Activated naive CD8-positive, alpha-beta T cell (primary cell): ENCODE measurements around the gene LTBP2.

Experiments
- H3K27ac Mint-ChIP-seq: one replicate; pipeline ENCODE4 v1.8.0; 2021; ENCODE audit warnings: mixed read lengths
- H3K27me3 Mint-ChIP-seq: one replicate; pipeline ENCODE4 v1.8.0; 2021; ENCODE audit warnings: mixed read lengths
- H3K36me3 Mint-ChIP-seq: one replicate; pipeline ENCODE4 v1.8.0; 2021; ENCODE audit warnings: mixed read lengths
- H3K4me1 Mint-ChIP-seq: one replicate; pipeline ENCODE4 v1.8.0; 2021; ENCODE audit warnings: low read depth, mixed read lengths
- H3K4me3 Mint-ChIP-seq: one replicate; pipeline ENCODE4 v1.8.0; 2021; ENCODE audit warnings: mild to moderate bottlenecking, mixed read lengths
- H3K9me3 Mint-ChIP-seq: one replicate; pipeline ENCODE4 v1.8.0; 2021; ENCODE audit warnings: low read depth, mixed read lengths

LTBP2 gene

GRCh38 chr14:74622257-74622656 lies 10.2 kb upstream of the LTBP2 start:
- Mint-ChIP-seq H3K36me3 (peaks cover 5% of the 10 kb centered on the region), H3K27me3 (no peaks in the 10 kb centered on the region), H3K9me3 (no peaks in the 10 kb centered on the region), H3K4me3 (no peak overlapping the region), H3K4me1 (peaks cover 43% of the 10 kb centered on the region), H3K27ac (no peak overlapping the region)

GRCh38 chr14:74621556-74621955 lies 9.5 kb upstream of the LTBP2 start:
- peaks cover 48% of the 10 kb centered on the region for H3K4me1 Mint-ChIP-seq
- no peaks in the 10 kb centered on the region for H3K9me3 Mint-ChIP-seq
- H3K27ac Mint-ChIP-seq, result no peak overlapping the region
- no peak overlapping the region for H3K4me3 Mint-ChIP-seq
- no peaks in the 10 kb centered on the region for H3K27me3 Mint-ChIP-seq
- peaks cover 5% of the 10 kb centered on the region for H3K36me3 Mint-ChIP-seq

- Mint-ChIP-seq H3K4me3 (no peak overlapping the region), H3K27me3 (no peaks in the 10 kb centered on the region), H3K27ac (no peak overlapping the region)
These were observed 8.9 kb upstream of the LTBP2 start for GRCh38 chr14:74620923-74621322.

GRCh38 chr14:74620497-74620921 lies 8.5 kb upstream of the LTBP2 start:
- Mint-ChIP-seq H3K27me3 (no peaks in the 10 kb centered on the region), H3K36me3 (peaks cover 5% of the 10 kb centered on the region)

More at GRCh38 chr14:74620923-74621322, 8.9 kb upstream of the LTBP2 start:
- H3K36me3 Mint-ChIP-seq, result peaks cover 5% of the 10 kb centered on the region
- peaks cover 52% of the 10 kb centered on the region for H3K4me1 Mint-ChIP-seq
- H3K9me3 Mint-ChIP-seq, result no peaks in the 10 kb centered on the region

GRCh38 chr14:74619672-74620131 lies 7.7 kb upstream of the LTBP2 start:
- no peaks in the 10 kb centered on the region for H3K9me3 Mint-ChIP-seq
- H3K4me3 Mint-ChIP-seq, result no peak overlapping the region
- H3K36me3 Mint-ChIP-seq, result peaks cover 5% of the 10 kb centered on the region
- peaks cover 62% of the 10 kb centered on the region for H3K4me1 Mint-ChIP-seq
- H3K27ac Mint-ChIP-seq, result peak overlapping the region; percentile 35
- H3K27me3 Mint-ChIP-seq, result no peaks in the 10 kb centered on the region

More at GRCh38 chr14:74620497-74620921, 8.5 kb upstream of the LTBP2 start:
- no peaks in the 10 kb centered on the region for H3K9me3 Mint-ChIP-seq
- H3K4me3 Mint-ChIP-seq, result peak overlapping the region; percentile 72
- H3K27ac Mint-ChIP-seq, result peak overlapping the region; percentile 46
- peaks cover 56% of the 10 kb centered on the region for H3K4me1 Mint-ChIP-seq

- peaks cover 71% of the 10 kb centered on the region for H3K4me1 Mint-ChIP-seq
- peak overlapping the region; percentile 74 for H3K4me3 Mint-ChIP-seq
- H3K27me3 Mint-ChIP-seq, result no peaks in the 10 kb centered on the region
- H3K27ac Mint-ChIP-seq, result peak overlapping the region; percentile 89
- H3K36me3 Mint-ChIP-seq, result peaks cover 5% of the 10 kb centered on the region
- no peaks in the 10 kb centered on the region for H3K9me3 Mint-ChIP-seq
These were observed 6.3 kb upstream of the LTBP2 start for GRCh38 chr14:74618078-74618952.

GRCh38 chr14:74616996-74617700 lies 5.1 kb upstream of the LTBP2 start:
- H3K36me3 Mint-ChIP-seq, result peaks cover 5% of the 10 kb centered on the region
- H3K27me3 Mint-ChIP-seq, result no peaks in the 10 kb centered on the region
- peak overlapping the region; percentile 89 for H3K27ac Mint-ChIP-seq
- peaks cover 71% of the 10 kb centered on the region for H3K4me1 Mint-ChIP-seq
- no peaks in the 10 kb centered on the region for H3K9me3 Mint-ChIP-seq
- no peak overlapping the region for H3K4me3 Mint-ChIP-seq

- Mint-ChIP-seq H3K4me3 (peak overlapping the region; percentile 35), H3K36me3 (peaks cover 5% of the 10 kb centered on the region), H3K27me3 (no peaks in the 10 kb centered on the region), H3K27ac (no peak overlapping the region), H3K4me1 (peaks cover 71% of the 10 kb centered on the region), H3K9me3 (no peaks in the 10 kb centered on the region)
These were observed 4.5 kb upstream of the LTBP2 start for GRCh38 chr14:74616507-74616906.

- Mint-ChIP-seq H3K4me1 (peaks cover 65% of the 10 kb centered on the region), H3K36me3 (peaks cover 5% of the 10 kb centered on the region), H3K27ac (no peak overlapping the region), H3K9me3 (no peaks in the 10 kb centered on the region), H3K4me3 (no peak overlapping the region), H3K27me3 (no peaks in the 10 kb centered on the region)
These were observed 3.7 kb upstream of the LTBP2 start for GRCh38 chr14:74615735-74616134.

GRCh38 chr14:74614508-74615495 lies 2.8 kb upstream of the LTBP2 start:
- Mint-ChIP-seq H3K27ac (no peak overlapping the region), H3K4me3 (peak overlapping the region; percentile 8), H3K27me3 (no peaks in the 10 kb centered on the region), H3K9me3 (no peaks in the 10 kb centered on the region), H3K36me3 (no peaks in the 10 kb centered on the region), H3K4me1 (peaks cover 60% of the 10 kb centered on the region)

- H3K27me3 Mint-ChIP-seq, result no peaks in the 10 kb centered on the region
- H3K27ac Mint-ChIP-seq, result no peak overlapping the region
- peaks cover 56% of the 10 kb centered on the region for H3K4me1 Mint-ChIP-seq
- H3K9me3 Mint-ChIP-seq, result no peaks in the 10 kb centered on the region
- peak overlapping the region; percentile 72 for H3K4me3 Mint-ChIP-seq
- no peaks in the 10 kb centered on the region for H3K36me3 Mint-ChIP-seq
These were observed 1.3 kb upstream of the LTBP2 start for GRCh38 chr14:74613211-74613914.

- Mint-ChIP-seq H3K9me3 (no peaks in the 10 kb centered on the region), H3K4me1 (peaks cover 47% of the 10 kb centered on the region), H3K27ac (no peak overlapping the region), H3K27me3 (no peaks in the 10 kb centered on the region), H3K36me3 (no peaks in the 10 kb centered on the region), H3K4me3 (peak overlapping the region; percentile 73)
These were observed 449 bp upstream of the LTBP2 start for GRCh38 chr14:74612350-74613021.

GRCh38 chr14:74610866-74611649 lies 979 bp downstream of the LTBP2 start:
- H3K4me3 Mint-ChIP-seq, result peak overlapping the region; percentile 67
- H3K4me1 Mint-ChIP-seq, result peaks cover 35% of the 10 kb centered on the region
- no peaks in the 10 kb centered on the region for H3K9me3 Mint-ChIP-seq
- H3K27me3 Mint-ChIP-seq, result no peaks in the 10 kb centered on the region
- H3K36me3 Mint-ChIP-seq, result no peaks in the 10 kb centered on the region
- no peak overlapping the region for H3K27ac Mint-ChIP-seq
